Renal cortical epithelial cell (primary cell): ENCODE measurements around the gene RNF212. TPM values are rescaled to one million over a fixed set of nuclear protein-coding genes. Genes with fewer than 3 reads are reported as not detected.

Experiments used
- total RNA-seq: library from RNA; depleted of rRNA; stranded (reverse); fragments of >200 nt; gene quantifications from 2 replicates; pipeline ENCODE4 v1.2.3, GENCODE V29; 2014

Gene RNF212
- total RNA-seq, 1 donor from 2014 or later, result 8.8 TPM

Other genes with a start within 250 kb of the RNF212 start
- 77.4 and 78.6 TPM in 2 replicates for gene GAK, start 181.2 kb downstream of the RNF212 start, total RNA-seq
- 2.3 and 12.1 TPM in 2 replicates for gene TMEM175, start 181.1 kb downstream of the RNF212 start, total RNA-seq
- gene DGKQ, start 140.0 kb downstream of the RNF212 start, total RNA-seq, result 21.8 and 23.8 TPM in 2 replicates
- 3.3 and 21.0 TPM in 2 replicates for gene IDUA, start 126.5 kb downstream of the RNF212 start, total RNA-seq
- 1.4 and 3.1 TPM in 2 replicates for gene SLC26A1, start 120.2 kb downstream of the RNF212 start, total RNA-seq
- 14.1 and 48.5 TPM in 2 replicates for gene FGFRL1, start 101.9 kb downstream of the RNF212 start, total RNA-seq
- gene SPON2, start 59.0 kb upstream of the RNF212 start, total RNA-seq, result 6.6 and 141 TPM in 2 replicates
- gene CTBP1, start 135.6 kb upstream of the RNF212 start, total RNA-seq, result 277 and 362 TPM in 2 replicates
- 90.5 and 139 TPM in 2 replicates for gene MAEA, start 176.3 kb upstream of the RNF212 start, total RNA-seq
- 4.7 and 10.9 TPM in 2 replicates for gene UVSSA, start 233.6 kb upstream of the RNF212 start, total RNA-seq